ENCODE data around the gene TRAPPC2. TPM values are rescaled to one million over a fixed set of nuclear protein-coding genes. Genes with fewer than 3 reads are reported as not detected.

Gene TRAPPC2
- total RNA-seq, 1 experiment from 2014 or later: 11.9 TPM

DNA sequence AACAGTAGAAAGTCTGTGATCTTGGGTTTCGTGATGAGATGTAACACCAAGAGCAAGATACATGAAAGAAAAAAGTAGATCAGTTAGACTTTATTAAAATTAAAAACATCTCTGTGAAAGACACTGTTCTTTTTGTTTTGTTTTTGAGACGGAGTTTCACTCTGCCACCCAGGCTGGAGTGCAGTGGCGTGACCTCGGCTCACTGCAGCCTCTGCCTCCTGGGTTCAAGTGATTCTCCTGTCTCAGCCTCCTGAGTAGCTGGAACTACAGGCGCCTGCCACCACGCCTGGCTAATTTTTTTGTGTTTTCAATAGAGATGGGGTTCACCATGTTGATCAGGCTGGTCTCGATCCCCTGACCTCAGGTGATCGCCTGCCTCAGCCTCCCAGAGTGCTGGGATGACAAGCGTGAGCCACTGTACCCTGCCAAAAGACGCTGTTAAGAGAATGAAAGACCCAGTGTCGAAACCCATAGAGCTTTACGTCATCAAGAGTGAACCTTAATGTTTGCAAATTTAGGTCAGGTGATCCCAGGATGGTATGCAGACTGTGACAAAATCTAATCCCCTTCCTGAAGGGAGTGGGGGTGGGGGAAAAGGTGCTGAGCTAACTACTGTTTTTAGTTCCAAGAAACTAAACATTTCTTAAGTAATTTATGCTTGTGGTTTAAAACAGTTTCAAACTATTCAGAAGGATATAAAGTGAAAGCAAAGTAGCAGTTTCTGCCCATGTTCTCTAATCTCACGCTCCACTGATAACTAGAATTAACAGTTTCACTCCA is 8.2 kb upstream of the TRAPPC2 start:
- Histone ChIP-seq H4K20me1 (ENCODE audit: insufficient read depth) (no peaks in the 10 kb centered on the region), H3K36me3 (ENCODE audit: control insufficient read depth in 1 of 2, insufficient read depth in 2 of 2, low read length in 2 of 2) (peaks cover 7% of the 10 kb centered on the region in 2 experiments; a peak in 3 of 4 replicates), H3K4me1 (ENCODE audit: control insufficient read depth in 1 of 2, insufficient read depth in 2 of 2, low read length in 2 of 2) (no peaks in the 10 kb centered on the region), H3K9me3 (ENCODE audit: control insufficient read depth in 1 of 2, insufficient read depth in 1 of 2, low read depth in 1 of 2, low read length in 2 of 2) (no peaks in the 10 kb centered on the region), H2AFZ (ENCODE audit: low read depth, low read length, poor library complexity, severe bottlenecking) (no peak overlapping the region), H3K79me2 (ENCODE audit: insufficient read depth, low read length) (no peaks in the 10 kb centered on the region), H3K9ac (ENCODE audit: low read length) (no peak overlapping the region), H3K27me3 (ENCODE audit: insufficient read depth, low read length) (no peaks in the 10 kb centered on the region), H3K9me2 (ENCODE audit: insufficient read depth) (no peaks in the 10 kb centered on the region), H3K4me3 (replicated peaks in 1 of 2; ENCODE audit: low read depth in 1 of 2, low read length in 2 of 2) (no peak overlapping the region), H3K27ac (ENCODE audit: low read depth, low read length) (no peak overlapping the region), H3K4me2 (ENCODE audit: low read length) (no peak overlapping the region)
- POLR2A ChIA-PET: interaction anchor here (2.7 kb wide), 1 partner anchor 8 kb away, joined by 6 read pairs; the partner anchor contains the start of genes OFD1 and TRAPPC2
- ATAC-seq: no peak
- CTCF ChIA-PET: no interaction called here
- RAD21 ChIA-PET (ENCODE audit: low non-redundant PET in 1 of 2, low total read pairs in 2 of 2, uncharacterized antibody in 2 of 2, unreplicated experiment in 2 of 2): no interaction called here
- DNase-seq (ENCODE audit: low read depth, low spot score): no peak
- no TSS peak for BruUV-seq (replicated peaks)
- no peak for TF ChIP-seq EZH2phosphoT487 (IDR thresholded peaks at IDR 0.05; ENCODE audit: borderline replicate concordance)
- no peak for TF ChIP-seq POLR2AphosphoS5 (IDR thresholded peaks at IDR 0.05; ENCODE audit: low read depth, low read length)
- TF ChIP-seq SP1 (IDR thresholded peaks at IDR 0.05; ENCODE audit: low read depth): no peak
- TF ChIP-seq CBX3 (IDR thresholded peaks at IDR 0.05; ENCODE audit: low read depth): no peak
- TF ChIP-seq JUND (IDR thresholded peaks at IDR 0.05): no peak
- TF ChIP-seq POLR2A (IDR thresholded peaks at IDR 0.05; ENCODE audit: borderline replicate concordance, extremely low read depth, insufficient read depth, insufficient read length): no peak
- TF ChIP-seq, protein P1, sequence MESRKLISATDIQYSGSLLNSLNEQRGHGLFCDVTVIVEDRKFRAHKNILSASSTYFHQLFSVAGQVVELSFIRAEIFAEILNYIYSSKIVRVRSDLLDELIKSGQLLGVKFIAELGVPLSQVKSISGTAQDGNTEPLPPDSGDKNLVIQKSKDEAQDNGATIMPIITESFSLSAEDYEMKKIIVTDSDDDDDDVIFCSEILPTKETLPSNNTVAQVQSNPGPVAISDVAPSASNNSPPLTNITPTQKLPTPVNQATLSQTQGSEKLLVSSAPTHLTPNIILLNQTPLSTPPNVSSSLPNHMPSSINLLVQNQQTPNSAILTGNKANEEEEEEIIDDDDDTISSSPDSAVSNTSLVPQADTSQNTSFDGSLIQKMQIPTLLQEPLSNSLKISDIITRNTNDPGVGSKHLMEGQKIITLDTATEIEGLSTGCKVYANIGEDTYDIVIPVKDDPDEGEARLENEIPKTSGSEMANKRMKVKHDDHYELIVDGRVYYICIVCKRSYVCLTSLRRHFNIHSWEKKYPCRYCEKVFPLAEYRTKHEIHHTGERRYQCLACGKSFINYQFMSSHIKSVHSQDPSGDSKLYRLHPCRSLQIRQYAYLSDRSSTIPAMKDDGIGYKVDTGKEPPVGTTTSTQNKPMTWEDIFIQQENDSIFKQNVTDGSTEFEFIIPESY (IDR thresholded peaks at IDR 0.05; ENCODE audit: extremely low read depth, insufficient replicate concordance, low read length): no peak
- no peak for TF ChIP-seq EGR1 (IDR thresholded peaks at IDR 0.05; ENCODE audit: low read depth)
- no peak for TF ChIP-seq SIN3A (IDR thresholded peaks at IDR 0.05; ENCODE audit: low read depth)
- TF ChIP-seq ZFX (IDR thresholded peaks at IDR 0.05): no peak
- TF ChIP-seq, protein P2, sequence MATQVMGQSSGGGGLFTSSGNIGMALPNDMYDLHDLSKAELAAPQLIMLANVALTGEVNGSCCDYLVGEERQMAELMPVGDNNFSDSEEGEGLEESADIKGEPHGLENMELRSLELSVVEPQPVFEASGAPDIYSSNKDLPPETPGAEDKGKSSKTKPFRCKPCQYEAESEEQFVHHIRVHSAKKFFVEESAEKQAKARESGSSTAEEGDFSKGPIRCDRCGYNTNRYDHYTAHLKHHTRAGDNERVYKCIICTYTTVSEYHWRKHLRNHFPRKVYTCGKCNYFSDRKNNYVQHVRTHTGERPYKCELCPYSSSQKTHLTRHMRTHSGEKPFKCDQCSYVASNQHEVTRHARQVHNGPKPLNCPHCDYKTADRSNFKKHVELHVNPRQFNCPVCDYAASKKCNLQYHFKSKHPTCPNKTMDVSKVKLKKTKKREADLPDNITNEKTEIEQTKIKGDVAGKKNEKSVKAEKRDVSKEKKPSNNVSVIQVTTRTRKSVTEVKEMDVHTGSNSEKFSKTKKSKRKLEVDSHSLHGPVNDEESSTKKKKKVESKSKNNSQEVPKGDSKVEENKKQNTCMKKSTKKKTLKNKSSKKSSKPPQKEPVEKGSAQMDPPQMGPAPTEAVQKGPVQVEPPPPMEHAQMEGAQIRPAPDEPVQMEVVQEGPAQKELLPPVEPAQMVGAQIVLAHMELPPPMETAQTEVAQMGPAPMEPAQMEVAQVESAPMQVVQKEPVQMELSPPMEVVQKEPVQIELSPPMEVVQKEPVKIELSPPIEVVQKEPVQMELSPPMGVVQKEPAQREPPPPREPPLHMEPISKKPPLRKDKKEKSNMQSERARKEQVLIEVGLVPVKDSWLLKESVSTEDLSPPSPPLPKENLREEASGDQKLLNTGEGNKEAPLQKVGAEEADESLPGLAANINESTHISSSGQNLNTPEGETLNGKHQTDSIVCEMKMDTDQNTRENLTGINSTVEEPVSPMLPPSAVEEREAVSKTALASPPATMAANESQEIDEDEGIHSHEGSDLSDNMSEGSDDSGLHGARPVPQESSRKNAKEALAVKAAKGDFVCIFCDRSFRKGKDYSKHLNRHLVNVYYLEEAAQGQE (IDR thresholded peaks at IDR 0.05; ENCODE audit: low read depth): no peak
- no peak for TF ChIP-seq TCF7L2 (IDR thresholded peaks at IDR 0.05; ENCODE audit: borderline replicate concordance, extremely low read depth, insufficient read depth, insufficient read length)
- TF ChIP-seq MAX (IDR thresholded peaks at IDR 0.05): no peak
- intact Hi-C loops (cut with micrococcal nuclease): no loop called here
